ENCODE data around the gene MAGI2. TPM values are rescaled to one million over a fixed set of nuclear protein-coding genes. Genes with fewer than 3 reads are reported as not detected.

The MAGI2 gene
- total and polyA plus RNA-seq, 2 experiments from 2014 or later: 16.8 to 24.7 TPM

DNA sequence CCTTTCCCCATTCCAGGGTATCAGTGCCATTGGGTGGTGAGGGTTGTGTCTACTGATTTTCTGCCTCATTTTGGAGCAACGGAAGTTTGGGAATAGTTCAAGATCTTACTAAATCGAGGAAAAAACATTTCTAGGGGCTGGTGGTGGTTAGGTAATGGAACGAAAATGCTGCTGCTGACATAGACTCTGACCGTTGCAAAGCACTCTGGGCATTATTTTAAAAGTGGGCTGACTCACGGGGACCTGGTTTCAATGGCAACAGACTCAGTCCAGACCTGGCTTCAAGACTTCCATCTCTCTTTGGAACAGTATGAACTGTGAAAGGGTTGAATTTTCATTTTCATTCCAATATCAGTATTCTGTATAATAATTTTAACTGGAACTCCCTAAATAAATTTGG is 1370.9 kb downstream of the MAGI2 start:
- no peak overlapping the region for H3K27ac ChIP-seq
- H3K36me3 ChIP-seq: no peaks in the 10 kb centered on the region
- DNase-seq (ENCODE audit: low read depth in 1 of 2, low spot score in 1 of 2): no peak

GRCh38 chr7:78081888-78082287 is 1371.6 kb downstream of the MAGI2 start:
- Histone ChIP-seq H3K4me1 (ENCODE audit: low read depth) (peaks cover 15% of the 10 kb centered on the region), H3K9me3 (ENCODE audit: low read depth) (no peaks in the 10 kb centered on the region), H3K27ac (no peak overlapping the region), H3K27me3 (no peaks in the 10 kb centered on the region), H3K36me3 (no peaks in the 10 kb centered on the region), H3K4me3 (no peak overlapping the region)
- TF ChIP-seq, protein P1, sequence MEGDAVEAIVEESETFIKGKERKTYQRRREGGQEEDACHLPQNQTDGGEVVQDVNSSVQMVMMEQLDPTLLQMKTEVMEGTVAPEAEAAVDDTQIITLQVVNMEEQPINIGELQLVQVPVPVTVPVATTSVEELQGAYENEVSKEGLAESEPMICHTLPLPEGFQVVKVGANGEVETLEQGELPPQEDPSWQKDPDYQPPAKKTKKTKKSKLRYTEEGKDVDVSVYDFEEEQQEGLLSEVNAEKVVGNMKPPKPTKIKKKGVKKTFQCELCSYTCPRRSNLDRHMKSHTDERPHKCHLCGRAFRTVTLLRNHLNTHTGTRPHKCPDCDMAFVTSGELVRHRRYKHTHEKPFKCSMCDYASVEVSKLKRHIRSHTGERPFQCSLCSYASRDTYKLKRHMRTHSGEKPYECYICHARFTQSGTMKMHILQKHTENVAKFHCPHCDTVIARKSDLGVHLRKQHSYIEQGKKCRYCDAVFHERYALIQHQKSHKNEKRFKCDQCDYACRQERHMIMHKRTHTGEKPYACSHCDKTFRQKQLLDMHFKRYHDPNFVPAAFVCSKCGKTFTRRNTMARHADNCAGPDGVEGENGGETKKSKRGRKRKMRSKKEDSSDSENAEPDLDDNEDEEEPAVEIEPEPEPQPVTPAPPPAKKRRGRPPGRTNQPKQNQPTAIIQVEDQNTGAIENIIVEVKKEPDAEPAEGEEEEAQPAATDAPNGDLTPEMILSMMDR (IDR thresholded peaks at IDR 0.05; ENCODE audit: low read depth, low read length): no peak
- DNase-seq (ENCODE audit: low read depth in 1 of 2, low spot score in 1 of 2): no peak

More for the DNA sequence above, 1370.9 kb downstream of the MAGI2 start:
- Histone ChIP-seq H3K4me1 (ENCODE audit: low read depth) (peaks cover 16% of the 10 kb centered on the region), H3K4me3 (no peak overlapping the region), H3K9me3 (ENCODE audit: low read depth) (no peaks in the 10 kb centered on the region), H3K27me3 (no peaks in the 10 kb centered on the region)
- TF ChIP-seq, protein P1 (IDR thresholded peaks at IDR 0.05; ENCODE audit: low read depth, low read length): no peak

- DNase-seq (ENCODE audit: low read depth in 1 of 2, low spot score in 1 of 2): no peak
- peaks cover 15% of the 10 kb centered on the region for H3K4me1 ChIP-seq (ENCODE audit: low read depth)
- TF ChIP-seq, protein P1 (IDR thresholded peaks at IDR 0.05; ENCODE audit: low read depth, low read length): no peak
- H3K9me3 ChIP-seq (ENCODE audit: low read depth): no peaks in the 10 kb centered on the region
- H3K27me3 ChIP-seq: no peaks in the 10 kb centered on the region
- H3K4me3 ChIP-seq: no peak overlapping the region
- H3K27ac ChIP-seq: no peak overlapping the region
- H3K36me3 ChIP-seq: no peaks in the 10 kb centered on the region
Measured at GRCh38 chr7:78081344-78081743, 1372.1 kb downstream of the MAGI2 start.

DNA sequence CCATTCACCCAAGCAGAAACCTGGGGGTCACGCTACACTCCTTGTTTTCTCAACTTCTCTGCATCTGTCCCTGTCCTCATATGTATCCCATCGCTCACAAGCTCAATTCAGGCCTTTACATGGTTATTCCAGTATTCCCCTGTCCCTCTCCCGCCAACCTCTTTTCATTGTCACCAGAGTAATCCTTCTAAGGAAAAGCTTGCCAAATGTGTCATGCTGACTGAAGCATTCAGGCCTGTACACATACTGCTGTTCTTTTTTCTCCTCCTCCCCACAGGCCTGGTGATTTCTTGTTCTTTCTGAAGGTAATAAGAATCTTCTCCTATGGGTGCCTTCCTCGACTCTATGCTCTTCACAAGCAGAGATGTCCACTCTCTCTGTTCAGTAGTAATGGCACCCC is 1372.7 kb downstream of the MAGI2 start:
- Histone ChIP-seq H3K36me3 (no peaks in the 10 kb centered on the region), H3K27me3 (no peaks in the 10 kb centered on the region), H3K9me3 (ENCODE audit: low read depth) (no peaks in the 10 kb centered on the region), H3K4me3 (no peak overlapping the region), H3K27ac (no peak overlapping the region), H3K4me1 (ENCODE audit: low read depth) (peaks cover 15% of the 10 kb centered on the region)
- no peak for DNase-seq (ENCODE audit: low read depth in 1 of 2, low spot score in 1 of 2)
- TF ChIP-seq, protein P1 (IDR thresholded peaks at IDR 0.05; ENCODE audit: low read depth, low read length): no peak

DNA sequence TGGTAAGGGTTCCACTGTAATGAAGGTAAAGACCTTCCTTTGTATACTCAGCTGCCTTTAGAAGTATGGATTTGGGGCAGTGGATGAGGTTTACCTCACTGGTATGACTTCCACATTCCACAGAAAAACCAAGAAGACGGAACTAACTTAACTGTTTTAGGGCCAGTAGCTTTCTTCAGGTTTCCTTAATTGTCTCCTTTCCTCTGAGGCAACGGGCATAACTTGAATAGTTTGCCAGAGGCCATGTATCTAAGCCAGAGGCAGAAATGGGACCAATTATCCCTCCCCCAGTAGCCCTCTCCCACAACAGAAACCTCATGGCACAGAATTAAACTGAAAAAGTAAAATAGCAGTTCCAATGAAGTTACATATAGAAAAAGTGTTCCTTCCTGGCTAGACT is 1373.2 kb downstream of the MAGI2 start:
- Histone ChIP-seq H3K36me3 (no peaks in the 10 kb centered on the region), H3K27me3 (no peaks in the 10 kb centered on the region), H3K4me1 (ENCODE audit: low read depth) (peaks cover 15% of the 10 kb centered on the region), H3K9me3 (ENCODE audit: low read depth) (no peaks in the 10 kb centered on the region), H3K4me3 (no peak overlapping the region), H3K27ac (no peak overlapping the region)
- TF ChIP-seq, protein P1 (IDR thresholded peaks at IDR 0.05; ENCODE audit: low read depth, low read length): no peak
- no peak for DNase-seq (ENCODE audit: low read depth in 1 of 2, low spot score in 1 of 2)

DNA sequence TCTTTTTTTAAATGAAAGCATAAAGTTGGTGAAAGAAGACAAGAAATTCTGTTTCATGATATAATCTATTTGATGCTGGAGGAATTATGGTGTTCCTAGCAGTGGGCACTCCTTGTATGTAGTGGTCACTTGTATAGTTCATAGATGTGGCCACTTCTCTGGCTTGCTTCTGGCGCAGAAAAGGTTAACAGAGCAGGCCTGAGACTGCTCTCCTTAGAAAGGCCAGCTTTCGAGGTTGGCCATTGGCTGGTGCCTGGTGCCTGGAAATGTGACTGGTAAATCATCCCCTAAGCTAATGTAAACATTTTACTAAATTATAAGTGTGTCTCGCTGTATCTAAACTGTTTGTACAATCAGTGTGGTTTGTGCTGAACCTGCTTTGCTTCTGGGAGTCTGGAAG is 1378.8 kb downstream of the MAGI2 start:
- H3K9me3 ChIP-seq (ENCODE audit: low read depth): no peaks in the 10 kb centered on the region
- peaks cover 13% of the 10 kb centered on the region for H3K4me1 ChIP-seq (ENCODE audit: low read depth)
- no peak for DNase-seq (ENCODE audit: low read depth in 1 of 2, low spot score in 1 of 2)
- no peaks in the 10 kb centered on the region for H3K36me3 ChIP-seq
- H3K27ac ChIP-seq: no peak overlapping the region
- TF ChIP-seq, protein P1 (IDR thresholded peaks at IDR 0.05; ENCODE audit: low read depth, low read length): no peak
- H3K27me3 ChIP-seq: peaks cover 9% of the 10 kb centered on the region
- H3K4me3 ChIP-seq: no peak overlapping the region

Data from cardiac muscle cell (in vitro differentiated cells and primary cell).